Measurements from ENCODE around the gene NDOR1. TPM values are rescaled to one million over a fixed set of nuclear protein-coding genes. Genes with fewer than 3 reads are reported as not detected.
"Not testable (repeated sequence)": the region's sequence is repeated elsewhere in the genome, so short reads cannot be mapped to it uniquely, and the experiment has no call there.

NDOR1 gene
- total RNA-seq, 2 experiments from 2014 or later, result 50.1 to 50.6 TPM

- H3K36me3 Mint-ChIP-seq, result peaks cover 21% of the 10 kb centered on the region
- peak overlapping the region; percentile 82 for H3K4me3 Mint-ChIP-seq
- peak; percentile 18 for ATAC-seq
- peaks cover 31% of the 10 kb centered on the region for H3K4me1 Mint-ChIP-seq
- peak overlapping the region; percentile 56 for H3K27ac Mint-ChIP-seq
- no peaks in the 10 kb centered on the region for H3K27me3 Mint-ChIP-seq
- CTCF ChIA-PET, result interaction anchor here (0.9 to 6.1 kb wide), 11 partner anchors 13 to 441 kb away, joined by 3 to 110 read pairs (median 8); partner anchors contain the start of genes CYSRT1, NDOR1, NELFB and RNF208
- no peaks in the 10 kb centered on the region for H3K9me3 Mint-ChIP-seq (ENCODE audit: low read depth)
- peak; percentile 81 for DNase-seq
Observed at GRCh38 chr9:137241490-137242268, 36.2 kb downstream of the NDOR1 start.

- Mint-ChIP-seq H3K4me3 (peak overlapping the region; percentile 82), H3K4me1 (peaks cover 31% of the 10 kb centered on the region), H3K27ac (peak overlapping the region; percentile 66), H3K27me3 (no peaks in the 10 kb centered on the region), H3K36me3 (peaks cover 21% of the 10 kb centered on the region), H3K9me3 (ENCODE audit: low read depth) (no peaks in the 10 kb centered on the region)
- CTCF ChIA-PET, result interaction anchor here (1.0 to 6.1 kb wide), 5 partner anchors 12 to 213 kb away, joined by 3 to 46 read pairs (median 3); partner anchors contain the start of genes NELFB and RNF224
- ATAC-seq, result no peak
- DNase-seq, result peak; percentile 58
Observed at GRCh38 chr9:137242269-137243203, 37.0 kb downstream of the NDOR1 start.

DNA sequence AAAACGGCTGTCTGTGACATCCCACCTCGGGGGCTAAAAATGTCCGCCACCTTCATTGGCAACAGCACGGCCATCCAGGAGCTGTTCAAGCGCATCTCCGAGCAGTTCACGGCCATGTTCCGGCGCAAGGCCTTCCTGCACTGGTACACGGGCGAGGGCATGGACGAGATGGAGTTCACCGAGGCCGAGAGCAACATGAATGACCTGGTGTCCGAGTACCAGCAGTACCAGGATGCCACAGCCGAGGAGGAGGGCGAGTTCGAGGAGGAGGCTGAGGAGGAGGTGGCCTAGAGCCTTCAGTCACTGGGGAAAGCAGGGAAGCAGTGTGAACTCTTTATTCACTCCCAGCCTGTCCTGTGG is 37.7 kb downstream of the NDOR1 start:
- Mint-ChIP-seq H3K4me1 (peaks cover 29% of the 10 kb centered on the region), H3K36me3 (peaks cover 21% of the 10 kb centered on the region), H3K4me3 (peak overlapping the region; percentile 30)
- not testable (repeated sequence) for H3K9me3 Mint-ChIP-seq (ENCODE audit: low read depth); DNase-seq; H3K27me3 Mint-ChIP-seq; ATAC-seq; H3K27ac Mint-ChIP-seq
- CTCF ChIA-PET, result interaction anchor here (1.0 to 6.1 kb wide), 5 partner anchors 11 to 214 kb away, joined by 3 to 46 read pairs (median 3); partner anchors contain the start of genes NELFB and RNF224

DNA sequence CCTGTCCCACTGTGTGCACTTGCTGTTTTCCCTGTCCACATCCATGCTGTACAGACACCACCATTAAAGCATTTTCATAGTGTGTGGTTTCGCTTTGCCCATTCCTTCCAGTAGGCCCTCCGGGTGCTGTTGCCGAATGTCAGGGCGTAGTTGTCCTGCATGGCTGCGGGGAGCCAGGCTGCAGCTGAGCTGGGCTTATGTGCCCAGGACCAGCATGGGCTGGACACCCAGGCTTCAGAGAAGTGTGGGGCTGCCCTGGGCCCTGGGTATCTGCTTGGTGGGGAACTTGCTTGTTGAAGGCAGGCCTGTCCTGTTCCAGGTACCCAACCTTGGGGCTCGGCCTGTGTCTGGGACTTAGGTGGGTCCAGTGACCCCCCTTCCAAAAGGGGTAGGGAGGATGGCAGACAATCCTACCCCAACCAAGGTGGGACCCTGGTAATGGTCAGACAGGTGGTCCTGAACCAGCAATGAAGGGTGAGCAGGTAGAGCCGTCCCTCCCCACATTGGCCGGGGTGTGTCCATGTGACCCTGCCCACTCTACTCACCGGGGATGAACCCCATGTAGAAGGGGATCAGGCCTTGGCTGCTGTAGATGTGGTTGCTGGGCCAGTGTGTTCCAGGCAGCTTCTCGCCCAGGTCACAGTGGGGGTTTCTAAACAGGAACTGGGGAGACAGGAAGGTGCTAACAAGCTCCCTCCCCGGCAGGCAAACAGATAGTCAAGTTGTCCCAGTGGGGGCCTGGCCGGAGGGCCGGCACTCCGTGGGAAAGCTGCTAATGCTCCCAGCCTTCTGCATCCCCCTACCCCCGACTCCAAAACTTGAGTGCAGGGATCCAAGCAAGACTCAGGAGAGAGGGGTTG is 38.4 kb downstream of the NDOR1 start:
- no peaks in the 10 kb centered on the region for H3K27me3 Mint-ChIP-seq
- ATAC-seq (no peak), DNase-seq (peak; percentile 53)
- no peak overlapping the region for H3K27ac Mint-ChIP-seq
- peak overlapping the region; percentile 30 for H3K4me3 Mint-ChIP-seq
- H3K4me1 Mint-ChIP-seq, result peaks cover 23% of the 10 kb centered on the region
- H3K36me3 Mint-ChIP-seq, result peaks cover 21% of the 10 kb centered on the region
- CTCF ChIA-PET, result interaction anchor here (1.4 to 6.1 kb wide), 2 partner anchors 11 to 215 kb away, joined by 3 to 46 read pairs; partner anchors contain the start of gene NELFB
- no peaks in the 10 kb centered on the region for H3K9me3 Mint-ChIP-seq (ENCODE audit: low read depth)

GRCh38 chr9:137244486-137245449 is 39.3 kb downstream of the NDOR1 start:
- Mint-ChIP-seq H3K27ac (no peak overlapping the region), H3K4me3 (no peak overlapping the region), H3K4me1 (peaks cover 19% of the 10 kb centered on the region), H3K36me3 (peaks cover 21% of the 10 kb centered on the region), H3K9me3 (ENCODE audit: low read depth) (no peaks in the 10 kb centered on the region), H3K27me3 (no peaks in the 10 kb centered on the region)
- CTCF ChIA-PET, result interaction anchor here (1.5 to 6.1 kb wide), 3 partner anchors 8 to 10 kb away, joined by 3 to 46 read pairs (median 23); partner anchors contain the start of gene NELFB
- no peak for DNase-seq
- ATAC-seq, result no peak

- DNase-seq, result no peak
- Mint-ChIP-seq H3K4me1 (peaks cover 19% of the 10 kb centered on the region), H3K9me3 (ENCODE audit: low read depth) (no peaks in the 10 kb centered on the region), H3K36me3 (peaks cover 21% of the 10 kb centered on the region), H3K27me3 (no peaks in the 10 kb centered on the region), H3K4me3 (no peak overlapping the region), H3K27ac (no peak overlapping the region)
- no peak for ATAC-seq
- CTCF ChIA-PET, result interaction anchor here (1.5 to 5.2 kb wide), 2 partner anchors 9 kb away, joined by 3 to 23 read pairs; no protein-coding TSS in a partner anchor
Observed at GRCh38 chr9:137245450-137246421, 40.2 kb downstream of the NDOR1 start.

GRCh38 chr9:137247135-137247915 is 41.8 kb downstream of the NDOR1 start:
- no peak for ATAC-seq

GRCh38 chr9:137247916-137248175 is 42.3 kb downstream of the NDOR1 start:
- H3K27me3 Mint-ChIP-seq, result no peaks in the 10 kb centered on the region
- no peak overlapping the region for H3K4me3 Mint-ChIP-seq
- peaks cover 12% of the 10 kb centered on the region for H3K4me1 Mint-ChIP-seq
- no peaks in the 10 kb centered on the region for H3K9me3 Mint-ChIP-seq (ENCODE audit: low read depth)
- DNase-seq (no peak), ATAC-seq (no peak)
- peaks cover 7% of the 10 kb centered on the region for H3K36me3 Mint-ChIP-seq
- CTCF ChIA-PET, result interaction anchor here (5.2 kb wide), 1 partner anchor 11 kb away, joined by 23 read pairs; no protein-coding TSS in a partner anchor
- H3K27ac Mint-ChIP-seq, result no peak overlapping the region

More at GRCh38 chr9:137247135-137247915, 41.8 kb downstream of the NDOR1 start:
- no peaks in the 10 kb centered on the region for H3K9me3 Mint-ChIP-seq (ENCODE audit: low read depth)
- DNase-seq, result no peak
- no peaks in the 10 kb centered on the region for H3K27me3 Mint-ChIP-seq
- peaks cover 12% of the 10 kb centered on the region for H3K36me3 Mint-ChIP-seq
- CTCF ChIA-PET, result interaction anchor here (5.2 kb wide), 1 partner anchor 11 kb away, joined by 23 read pairs; no protein-coding TSS in a partner anchor
- no peak overlapping the region for H3K27ac Mint-ChIP-seq
- H3K4me3 Mint-ChIP-seq, result no peak overlapping the region
- peaks cover 17% of the 10 kb centered on the region for H3K4me1 Mint-ChIP-seq

GRCh38 chr9:137250329-137251193 is 45.1 kb downstream of the NDOR1 start:
- Mint-ChIP-seq H3K27me3 (no peaks in the 10 kb centered on the region), H3K36me3 (no peaks in the 10 kb centered on the region), H3K27ac (no peak overlapping the region), H3K4me1 (peaks cover 4% of the 10 kb centered on the region), H3K4me3 (no peak overlapping the region), H3K9me3 (ENCODE audit: low read depth) (no peaks in the 10 kb centered on the region)
- CTCF ChIA-PET, result interaction anchor here (1.2 kb wide), 1 partner anchor 12 kb away, joined by 5 read pairs; no protein-coding TSS in a partner anchor
- ATAC-seq (no peak), DNase-seq (no peak)

GRCh38 chr9:137251194-137251461 is 45.6 kb downstream of the NDOR1 start, which contains the start of gene STPG3:
STPG3 (plus strand) TSS chr9:137251286; CDS start chr9:137251287, 1 bp downstream.
- Mint-ChIP-seq H3K27me3 (no peaks in the 10 kb centered on the region), H3K27ac (no peak within 1 kb of the TSS), H3K36me3 (no peaks in the 10 kb centered on the region), H3K9me3 (ENCODE audit: low read depth) (no peaks in the 10 kb centered on the region), H3K4me1 (peaks cover 7% of the 10 kb centered on the region), H3K4me3 (no peak within 1 kb of the TSS)
- CTCF ChIA-PET, result interaction anchor here (1.2 kb wide), 1 partner anchor 13 kb away, joined by 5 read pairs; no protein-coding TSS in a partner anchor
- ATAC-seq (no peak), DNase-seq (no peak)

Data from activated CD8-positive, alpha-beta memory T cell treated with anti-CD3 and anti-CD28 coated beads, Interleukin-2, amount 10 ng/mL, durations not matched to agents 7 days and 5 days (primary cell).